H1 (cell line): ENCODE measurements around the gene RNASE9. TPM values are rescaled to one million over a fixed set of nuclear protein-coding genes. Genes with fewer than 3 reads are reported as not detected.

Experiments
- HDAC6 ChIP-seq: IDR thresholded peaks from one replicate; pipeline ENCODE4 v1.7.1; 2012; ENCODE audit warnings: low read depth, mild to moderate bottlenecking, inconsistent platforms, low read length, moderate library complexity
- RXRA ChIP-seq: IDR thresholded peaks from 2 replicates; pipeline ENCODE4 v1.6.1; 2011; ENCODE audit warnings: low read depth, mild to moderate bottlenecking, low read length, moderate library complexity; ENCODE audit not compliant: insufficient read depth
- SP2 ChIP-seq: IDR thresholded peaks from 2 replicates; pipeline ENCODE4 v1.6.1; 2012; ENCODE audit warnings: mild to moderate bottlenecking, low read length, inconsistent platforms
- SP4 ChIP-seq: IDR thresholded peaks from 2 replicates; pipeline ENCODE4 v1.6.1; 2012; ENCODE audit warnings: low read length, inconsistent platforms
- polyA plus RNA-seq, 7 experiments: library from polyadenylated mRNA; depleted of rRNA in 3 of 7; stranded (reverse) in 5 of 7; unstranded in 2 of 7; fragments of >200 nt in 5 of 7; fragments of 200-250 nt in 2 of 7; gene quantifications; 1 replicate in 5 of 7; 2 replicates in 1 of 7; 4 replicates in 1 of 7; pipeline versions ENCODE4 v1.2.1 to v1.2.3, GENCODE V29; 2011 to 2013; ENCODE audit warnings: missing spikeins in 2 of 7, mixed read lengths in 2 of 7
- total RNA-seq: library from RNA; stranded (reverse); fragmentation: NEBNext Ultra II Directional; extraction: Animal tissue kit (Norgen Biotek cat#: 25700); gene quantifications from 2 replicates; pipeline ENCODE4 v1.2.1, GENCODE V29; 2021
- TF ChIP-seq, protein P1 (sequence below), 3 experiments: IDR thresholded peaks; 1 replicate in 2 of 3; 2 replicates in 1 of 3; pipeline versions ENCODE4 v1.5.1 to v1.6.1; 2011; ENCODE audit warnings: low read length in 3 of 3, mild to moderate bottlenecking in 3 of 3, inconsistent platforms in 2 of 3, low read depth in 1 of 3, moderate library complexity in 1 of 3; ENCODE audit not compliant: insufficient read depth in 1 of 3; ENCODE audit errors: control extremely low read depth in 1 of 3

RNASE9 gene
- total and polyA plus RNA-seq, 2 of the 8 experiments (the other 6 are each of a cell fraction or from before 2014, with no cell fraction given), result 0.06 TPM; not detected in 1

DNA sequence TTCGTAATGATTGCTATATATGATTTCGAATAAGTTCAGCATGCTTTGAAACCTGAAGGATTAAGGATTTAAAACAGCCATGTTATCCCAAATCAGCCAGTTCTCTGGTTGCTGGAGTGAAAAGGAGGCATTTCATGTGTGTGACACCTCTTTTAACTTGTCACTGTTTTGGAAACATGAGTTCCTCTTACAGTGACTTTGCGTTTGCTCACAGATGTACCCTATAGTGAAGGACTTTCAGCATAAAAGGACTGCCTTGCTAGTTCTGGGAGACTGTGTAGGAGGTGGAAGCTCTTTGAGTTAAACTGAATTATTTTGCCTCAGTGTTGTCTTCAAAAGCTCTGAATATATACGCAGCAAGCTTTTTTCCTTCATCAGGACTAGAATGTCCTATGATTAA is 19.4 kb upstream of the RNASE9 start (continued):
- TF ChIP-seq RXRA (no peak), SP4 (no peak), HDAC6 (no peak), SP2 (no peak)
- TF ChIP-seq, protein P1, sequence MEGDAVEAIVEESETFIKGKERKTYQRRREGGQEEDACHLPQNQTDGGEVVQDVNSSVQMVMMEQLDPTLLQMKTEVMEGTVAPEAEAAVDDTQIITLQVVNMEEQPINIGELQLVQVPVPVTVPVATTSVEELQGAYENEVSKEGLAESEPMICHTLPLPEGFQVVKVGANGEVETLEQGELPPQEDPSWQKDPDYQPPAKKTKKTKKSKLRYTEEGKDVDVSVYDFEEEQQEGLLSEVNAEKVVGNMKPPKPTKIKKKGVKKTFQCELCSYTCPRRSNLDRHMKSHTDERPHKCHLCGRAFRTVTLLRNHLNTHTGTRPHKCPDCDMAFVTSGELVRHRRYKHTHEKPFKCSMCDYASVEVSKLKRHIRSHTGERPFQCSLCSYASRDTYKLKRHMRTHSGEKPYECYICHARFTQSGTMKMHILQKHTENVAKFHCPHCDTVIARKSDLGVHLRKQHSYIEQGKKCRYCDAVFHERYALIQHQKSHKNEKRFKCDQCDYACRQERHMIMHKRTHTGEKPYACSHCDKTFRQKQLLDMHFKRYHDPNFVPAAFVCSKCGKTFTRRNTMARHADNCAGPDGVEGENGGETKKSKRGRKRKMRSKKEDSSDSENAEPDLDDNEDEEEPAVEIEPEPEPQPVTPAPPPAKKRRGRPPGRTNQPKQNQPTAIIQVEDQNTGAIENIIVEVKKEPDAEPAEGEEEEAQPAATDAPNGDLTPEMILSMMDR (IDR thresholded peaks at IDR 0.05; ENCODE audit: control extremely low read depth in 1 of 3, insufficient read depth in 1 of 3, low read depth in 1 of 3, low read length in 3 of 3), result no peak
